HEK293T (cell line): Measurements from ENCODE around the gene HOXA3.

ENCODE experiments used
- BHLHE40 ChIP-seq: fragments of 450-650 bp; IDR thresholded peaks from 2 replicates; pipeline ENCODE4 v1.6.1; 2016; ENCODE audit warnings: mild to moderate bottlenecking, moderate library complexity, borderline replicate concordance
- CTBP1 ChIP-seq: fragments of 450-650 bp; IDR thresholded peaks from 2 replicates; pipeline ENCODE4 v1.6.1; 2016; ENCODE audit warnings: borderline replicate concordance
- ELF4 ChIP-seq: fragments of 450-650 bp; IDR thresholded peaks from 2 replicates; pipeline ENCODE4 v1.6.1; 2017; ENCODE audit warnings: antibody characterized with exemption
- FOXA1 ChIP-seq: fragments of 450-650 bp; IDR thresholded peaks from 2 replicates; pipeline ENCODE4 v1.6.1; 2016; ENCODE audit warnings: mild to moderate bottlenecking
- FOXM1 ChIP-seq: fragments of 450-650 bp; IDR thresholded peaks from 2 replicates; pipeline ENCODE4 v1.6.1; 2017; ENCODE audit warnings: mild to moderate bottlenecking, borderline replicate concordance
- HDGF ChIP-seq: fragments of 450-650 bp; IDR thresholded peaks from 2 replicates; pipeline ENCODE4 v1.6.1; 2017; ENCODE audit warnings: antibody characterized with exemption, borderline replicate concordance
- LEF1 ChIP-seq: fragments of 450-650 bp; IDR thresholded peaks from 2 replicates; pipeline ENCODE4 v1.6.1; 2017; ENCODE audit warnings: mild to moderate bottlenecking, borderline replicate concordance
- NFRKB ChIP-seq: fragments of 450-650 bp; IDR thresholded peaks from 2 replicates; pipeline ENCODE4 v1.6.1; 2016; ENCODE audit warnings: mild to moderate bottlenecking, moderate library complexity
- SP1 ChIP-seq: fragments of 450-650 bp; IDR thresholded peaks from 2 replicates; pipeline ENCODE4 v1.6.1; 2017
- SUZ12 ChIP-seq: fragments of 450-650 bp; IDR thresholded peaks from 2 replicates; pipeline ENCODE4 v1.6.1; 2016; ENCODE audit warnings: mild to moderate bottlenecking
- TARDBP ChIP-seq: fragments of 450-650 bp; IDR thresholded peaks from 2 replicates; pipeline ENCODE4 v1.6.1; 2016

DNA sequence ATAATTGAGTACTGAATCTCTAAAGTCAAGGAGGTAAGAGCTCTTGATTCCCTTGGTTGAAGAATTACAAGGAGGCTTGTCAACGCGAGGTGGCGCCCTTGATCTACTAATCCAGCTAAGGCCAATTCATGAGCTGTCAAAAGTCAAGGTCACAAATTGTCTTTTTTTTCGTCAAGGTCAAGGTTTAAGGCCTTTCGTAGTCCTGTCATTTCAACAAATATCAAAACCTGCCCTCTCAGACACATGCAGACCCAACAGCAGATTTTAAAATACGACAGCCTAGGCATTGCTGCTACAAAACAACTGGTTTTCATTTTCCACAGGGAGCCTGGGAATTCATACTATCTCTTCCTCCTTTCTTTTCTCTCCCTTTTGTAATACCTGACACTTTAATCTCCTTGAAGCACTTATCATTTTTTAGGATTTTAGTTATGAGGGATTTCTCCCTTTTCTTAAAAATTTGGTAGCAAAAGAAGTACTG lies 43.9 kb upstream of the HOXA3 start:
- TF ChIP-seq NFRKB: no peak
- no peak for TF ChIP-seq SP1
- no peak for TF ChIP-seq ELF4
- TF ChIP-seq FOXM1: no peak
- TF ChIP-seq FOXA1: no peak
- no peak for TF ChIP-seq HDGF
- TF ChIP-seq TARDBP: no peak
- TF ChIP-seq SUZ12: no peak
- TF ChIP-seq BHLHE40: no peak
- no peak for TF ChIP-seq LEF1
- TF ChIP-seq CTBP1: no peak
